ENCODE measurements around the gene ZNF814. TPM values are rescaled to one million over a fixed set of nuclear protein-coding genes. Genes with fewer than 3 reads are reported as not detected.
"Not testable (repeated sequence)": the region's sequence is repeated elsewhere in the genome, so short reads cannot be mapped to it uniquely, and the experiment has no call there.

The ZNF814 gene
- polyA plus RNA-seq (ENCODE audit: low read depth in 6 of 6): 10 to 100 TPM; 27.7 to 41.6 (median 34.5) TPM

- Mint-ChIP-seq H3K36me3 (peaks cover 11 to 17% of the 10 kb centered on the region in 2 donors), H3K9me3 (peaks cover 0 to 9% (median 0%) of the 10 kb centered on the region in 7 donors), H3K27me3 (no peaks in the 10 kb centered on the region), H3K4me3 (peak within 1 kb of the TSS; percentile 90 to 99 (median 96)), H3K27ac (peak within 1 kb of the TSS; percentile 79 to 97 (median 94)), H3K4me1 (peaks cover 21 to 53% (median 45%) of the 10 kb centered on the region in 3 donors)
- DNase-seq: peak; percentile 86
- ATAC-seq (ENCODE audit: low read depth in 2 of 2): peak; percentile 94
These were observed at the start of gene ZNF814 for GRCh38 chr19:57888560-57889231. TSS of gene ZNF814 (minus strand) at chr19:57889037. CDS start at chr19:57888802, 235 bp downstream.

DNA sequence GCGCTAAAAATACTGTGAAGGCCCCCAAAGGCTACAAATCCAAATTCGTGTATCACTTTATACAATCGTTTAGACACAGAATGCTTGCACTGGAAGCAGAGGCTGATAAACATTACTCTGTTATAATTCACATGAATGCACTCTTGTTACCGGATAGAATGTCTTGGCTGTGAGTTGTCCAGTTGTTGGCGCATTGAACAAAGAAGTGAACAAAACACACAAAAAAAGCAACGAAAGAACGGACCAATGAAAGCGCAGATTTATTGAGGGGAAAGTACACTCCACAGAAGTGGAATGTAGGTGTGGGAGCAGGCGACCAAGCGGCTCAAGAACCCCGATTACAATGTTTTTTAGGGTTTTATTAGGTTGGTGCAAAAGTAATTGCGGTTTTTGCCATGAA lies 46.9 kb upstream of the ZNF814 start:
- H3K4me3 Mint-ChIP-seq: peak overlapping the region in 6 of 8 donors; percentile 94 to 100 (median 100)
- peak overlapping the region in 2 of 6 donors; percentile 95 to 97 for H3K27ac Mint-ChIP-seq
- peaks cover 23 to 48% of the 10 kb centered on the region in 2 donors for H3K36me3 Mint-ChIP-seq
- H3K9me3 Mint-ChIP-seq: peaks cover 2 to 39% (median 12%) of the 10 kb centered on the region in 7 donors
- H3K27me3 Mint-ChIP-seq: no peaks in the 10 kb centered on the region
- ATAC-seq (ENCODE audit: low read depth in 2 of 2) (no peak), DNase-seq (no peak)
- peaks cover 19 to 32% (median 22%) of the 10 kb centered on the region in 3 donors for H3K4me1 Mint-ChIP-seq

DNA sequence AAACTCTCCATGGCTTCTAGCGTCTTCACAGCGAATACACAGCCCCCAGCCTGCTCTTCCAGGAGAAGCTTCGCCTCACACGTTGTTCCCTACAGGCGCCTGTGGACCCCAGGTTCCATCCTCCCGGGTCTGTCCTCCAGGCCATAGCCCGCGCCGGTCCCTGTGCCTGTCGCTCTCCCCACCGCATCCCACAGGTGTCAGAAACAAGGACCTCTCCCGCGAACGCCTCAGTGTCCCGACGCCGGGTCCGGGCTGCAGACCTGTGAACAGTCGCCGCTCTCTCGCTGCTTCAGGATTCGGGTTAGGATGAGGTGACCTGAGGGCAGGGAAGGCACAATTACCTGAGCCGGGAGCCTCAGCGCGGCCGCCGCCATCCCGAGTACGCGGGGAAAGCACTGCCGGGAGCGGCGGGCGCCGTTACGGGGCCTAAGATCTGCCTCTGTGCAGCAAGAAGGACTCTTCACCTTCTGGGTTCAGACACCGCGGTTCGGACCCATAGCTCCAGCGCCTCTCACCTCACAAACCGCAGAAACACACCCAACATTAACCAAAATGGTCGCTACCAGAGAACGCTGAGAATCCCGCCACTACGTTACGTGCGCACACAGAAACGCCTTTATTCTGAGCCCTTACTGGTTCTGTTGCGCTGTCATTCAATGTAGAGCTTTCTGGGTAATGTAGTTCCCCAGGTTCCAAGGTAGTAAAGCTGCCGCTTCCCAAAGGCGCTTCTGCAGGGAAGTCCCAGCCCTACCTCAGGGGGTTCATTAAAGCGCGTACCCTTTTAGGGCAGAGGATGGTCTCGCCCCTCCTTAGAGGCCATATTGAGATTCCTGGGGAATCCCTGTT lies 46.2 kb upstream of the ZNF814 start, which contains the start of gene ZNF418:
Gene ZNF418, minus strand, starts transcription at position 583 of the 846 bp plus-strand sequence. CDS start 1,580 bp downstream, outside the sequence.
- ATAC-seq (ENCODE audit: low read depth in 2 of 2): peak; percentile 99
- H3K4me1 Mint-ChIP-seq: peaks cover 19 to 32% (median 22%) of the 10 kb centered on the region in 3 donors
- H3K4me3 Mint-ChIP-seq: peak within 1 kb of the TSS; percentile 94 to 100 (median 100)
- DNase-seq: peak; percentile 74
- no peaks in the 10 kb centered on the region for H3K27me3 Mint-ChIP-seq
- peak within 1 kb of the TSS; percentile 95 to 99 (median 98) for H3K27ac Mint-ChIP-seq
- peaks cover 27 to 47% of the 10 kb centered on the region in 2 donors for H3K36me3 Mint-ChIP-seq
- peaks cover 2 to 36% (median 12%) of the 10 kb centered on the region in 7 donors for H3K9me3 Mint-ChIP-seq

- H3K27me3 Mint-ChIP-seq: no peaks in the 10 kb centered on the region
- H3K4me1 Mint-ChIP-seq: peaks cover under 1 to 3% (median under 1%) of the 10 kb centered on the region in 3 donors
- ATAC-seq (ENCODE audit: low read depth in 2 of 2) (no peak), DNase-seq (no peak)
- H3K27ac Mint-ChIP-seq: peak overlapping the region in 1 of 6 donors; percentile 30
- peaks cover 4 to 45% (median 39%) of the 10 kb centered on the region in 7 donors for H3K9me3 Mint-ChIP-seq
- H3K36me3 Mint-ChIP-seq: peaks cover 35 to 44% of the 10 kb centered on the region in 2 donors
- H3K4me3 Mint-ChIP-seq: no peak overlapping the region
These were observed 38.8 kb upstream of the ZNF814 start for GRCh38 chr19:57927587-57927986.

DNA sequence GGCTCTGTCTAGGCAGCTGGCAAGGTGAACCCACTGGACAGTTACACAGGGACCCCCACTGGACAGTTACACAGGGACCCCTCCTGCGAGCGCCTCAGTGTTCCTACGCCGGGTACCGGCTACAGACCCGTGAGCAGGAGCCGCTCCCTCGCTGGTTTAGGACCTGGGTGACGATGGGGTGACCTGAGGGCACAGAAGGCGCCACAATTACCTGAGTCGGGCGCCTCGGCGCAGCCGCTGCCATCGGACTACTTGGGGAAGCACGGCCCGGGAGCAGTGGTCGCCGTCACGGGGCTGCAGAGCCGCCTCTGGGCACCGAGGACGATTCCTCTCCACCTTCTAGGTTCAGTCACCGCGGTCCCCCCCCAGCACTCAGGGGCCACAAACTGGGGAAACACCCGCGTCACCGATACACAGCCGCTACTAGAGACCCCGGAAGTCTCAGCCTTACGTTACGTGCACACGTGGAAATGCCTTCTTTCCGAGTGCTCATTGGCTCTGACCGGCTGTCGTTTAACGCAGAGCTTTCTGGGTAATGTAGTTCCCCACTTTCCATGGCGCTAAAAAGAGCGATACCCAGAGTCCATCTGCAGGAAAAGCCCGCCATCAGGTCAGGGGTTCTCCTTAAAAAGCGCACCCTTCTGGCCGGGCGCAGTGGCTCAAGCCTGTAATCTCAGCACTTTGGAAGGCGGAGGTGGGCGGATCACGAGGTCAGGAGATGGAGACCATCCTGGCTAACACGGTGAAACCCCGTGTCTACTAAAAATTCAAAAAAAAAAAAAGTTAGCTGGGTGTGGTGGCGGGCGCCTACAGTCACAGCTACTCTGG lies 27.5 kb upstream of the ZNF814 start, which contains the start of gene ZNF417:
Gene ZNF417, minus strand, starts transcription at position 425 of the 828 bp plus-strand sequence. Its CDS starts 181 bp downstream, at position 244.
- H3K36me3 Mint-ChIP-seq: peaks cover 4 to 30% of the 10 kb centered on the region in 2 donors
- not testable (repeated sequence) for H3K9me3 Mint-ChIP-seq
- peak; percentile 96 to 97 for ATAC-seq (ENCODE audit: low read depth in 2 of 2)

GRCh38 chr19:57914531-57914930 lies 25.7 kb upstream of the ZNF814 start:
- no peak for DNase-seq
- Mint-ChIP-seq H3K4me3 (peak overlapping the region in 7 of 8 donors; percentile 72 to 99 (median 96)), H3K4me1 (peaks cover 35 to 49% (median 48%) of the 10 kb centered on the region in 3 donors), H3K36me3 (peaks cover 10 to 30% of the 10 kb centered on the region in 2 donors), H3K9me3 (peaks cover 0 to 5% (median 0%) of the 10 kb centered on the region in 7 donors), H3K27me3 (no peaks in the 10 kb centered on the region), H3K27ac (peak overlapping the region in 4 of 6 donors; percentile 35 to 98 (median 96))
- ATAC-seq (ENCODE audit: low read depth in 2 of 2): no peak

More for the DNA sequence above, 27.5 kb upstream of the ZNF814 start, which contains the start of gene ZNF417:
- Mint-ChIP-seq H3K27ac (peak within 1 kb of the TSS; percentile 95 to 99 (median 98)), H3K4me3 (peak within 1 kb of the TSS; percentile 93 to 100 (median 97)), H3K4me1 (peaks cover 35 to 46% (median 44%) of the 10 kb centered on the region in 3 donors)
- H3K27me3 Mint-ChIP-seq: not testable (repeated sequence)
- DNase-seq: peak; percentile 87

DNA sequence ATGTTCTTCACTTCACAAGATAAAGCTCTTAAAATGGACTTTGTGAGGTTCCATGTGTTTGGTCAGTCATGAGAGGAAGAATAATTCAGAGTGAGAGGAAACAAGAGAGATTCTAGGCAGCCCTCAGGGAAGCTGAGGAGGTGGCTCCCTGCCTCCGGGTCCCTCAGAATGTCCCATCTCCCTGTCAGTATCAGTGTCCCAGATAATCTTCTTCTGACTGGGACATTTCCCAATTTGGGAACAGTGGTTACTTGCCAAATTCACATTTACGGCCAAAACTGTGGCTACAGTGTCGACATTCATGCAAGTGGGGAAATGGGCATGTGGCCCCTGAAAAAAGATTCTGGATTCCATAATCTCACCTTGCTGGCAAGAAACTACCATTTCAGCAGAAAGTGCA lies 18.6 kb upstream of the ZNF814 start:
- DNase-seq (no peak), ATAC-seq (ENCODE audit: low read depth in 2 of 2) (no peak)

DNA sequence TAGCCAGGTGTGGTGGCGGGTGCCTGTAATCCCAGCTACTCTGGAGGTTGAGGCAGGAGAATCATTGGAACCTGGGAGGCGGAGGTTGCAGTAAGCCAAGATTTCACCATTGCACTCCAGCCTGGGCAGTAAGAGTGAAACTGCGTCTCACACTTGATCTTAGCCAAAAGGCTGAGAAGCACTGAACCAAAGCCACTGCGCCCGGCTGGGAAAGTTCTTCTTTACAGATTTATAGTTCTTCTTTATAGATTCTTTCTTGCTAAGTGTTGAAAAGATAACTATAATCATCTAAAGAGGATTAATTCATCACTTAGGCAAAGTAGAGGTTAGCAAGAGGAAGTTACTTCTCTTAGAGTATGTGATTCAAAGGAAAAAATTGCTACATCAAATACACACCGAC lies 16.4 kb upstream of the ZNF814 start:
- peak overlapping the region in 1 of 8 donors; percentile 35 for H3K4me3 Mint-ChIP-seq
- peaks cover 4 to 23% (median 7%) of the 10 kb centered on the region in 3 donors for H3K4me1 Mint-ChIP-seq
- H3K27me3 Mint-ChIP-seq: no peaks in the 10 kb centered on the region
- H3K27ac Mint-ChIP-seq: peak overlapping the region in 3 of 6 donors; percentile 13 to 68 (median 14)
- ATAC-seq (ENCODE audit: low read depth in 2 of 2) (peak; percentile 28), DNase-seq (no peak)
- no peaks in the 10 kb centered on the region for H3K9me3 Mint-ChIP-seq
- peaks cover 0 to 7% of the 10 kb centered on the region in 2 donors for H3K36me3 Mint-ChIP-seq

More for the DNA sequence above, 18.6 kb upstream of the ZNF814 start:
- Mint-ChIP-seq H3K4me3 (no peak overlapping the region), H3K27me3 (no peaks in the 10 kb centered on the region), H3K4me1 (peaks cover 9 to 32% (median 17%) of the 10 kb centered on the region in 3 donors), H3K27ac (peak overlapping the region in 1 of 6 donors; percentile 86), H3K9me3 (no peaks in the 10 kb centered on the region), H3K36me3 (peaks cover 10 to 20% of the 10 kb centered on the region in 2 donors)

GRCh38 chr19:57903618-57904184 lies 14.9 kb upstream of the ZNF814 start:
- no peak overlapping the region for H3K4me3 Mint-ChIP-seq
- no peak overlapping the region for H3K27ac Mint-ChIP-seq
- H3K36me3 Mint-ChIP-seq: peaks cover 0 to 7% of the 10 kb centered on the region in 2 donors
- peaks cover 4 to 23% (median 7%) of the 10 kb centered on the region in 3 donors for H3K4me1 Mint-ChIP-seq
- H3K9me3 Mint-ChIP-seq: no peaks in the 10 kb centered on the region
- H3K27me3 Mint-ChIP-seq: no peaks in the 10 kb centered on the region
- no peak for ATAC-seq (ENCODE audit: low read depth in 2 of 2)
- no peak for DNase-seq

GRCh38 chr19:57900311-57900710 lies 11.5 kb upstream of the ZNF814 start:
- Mint-ChIP-seq H3K4me1 (peaks cover 4 to 13% (median 7%) of the 10 kb centered on the region in 3 donors), H3K4me3 (no peak overlapping the region), H3K27me3 (no peaks in the 10 kb centered on the region), H3K27ac (no peak overlapping the region), H3K9me3 (no peaks in the 10 kb centered on the region), H3K36me3 (no peaks in the 10 kb centered on the region)
- ATAC-seq (ENCODE audit: low read depth in 2 of 2) (no peak), DNase-seq (no peak)

DNA sequence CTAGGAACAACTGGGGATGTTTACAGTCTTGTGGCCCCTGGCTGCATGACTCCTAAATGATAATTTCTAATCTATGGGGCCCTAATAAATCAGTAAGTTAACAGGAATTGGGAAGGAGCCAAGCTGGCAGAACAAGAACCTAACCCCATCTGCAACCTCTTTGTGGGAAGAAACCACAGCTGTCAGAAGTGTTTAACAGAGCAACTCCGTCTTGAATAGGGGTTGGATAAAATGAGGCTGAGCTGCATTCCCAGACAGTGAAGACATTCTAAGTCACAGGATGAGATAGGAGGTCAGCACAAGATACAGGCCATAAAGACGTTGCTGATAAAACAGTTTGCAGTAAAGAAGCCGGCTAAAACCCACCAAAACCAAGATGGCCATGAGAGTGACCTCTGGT lies 1.9 kb upstream of the ZNF814 start:
- not testable (repeated sequence) for H3K27ac Mint-ChIP-seq; ATAC-seq (ENCODE audit: low read depth in 2 of 2); H3K27me3 Mint-ChIP-seq; H3K9me3 Mint-ChIP-seq; DNase-seq
- peaks cover 21 to 36% (median 31%) of the 10 kb centered on the region in 3 donors for H3K4me1 Mint-ChIP-seq
- peak overlapping the region in 1 of 8 donors; percentile 59 for H3K4me3 Mint-ChIP-seq
- H3K36me3 Mint-ChIP-seq: peaks cover 11 to 17% of the 10 kb centered on the region in 2 donors

DNA sequence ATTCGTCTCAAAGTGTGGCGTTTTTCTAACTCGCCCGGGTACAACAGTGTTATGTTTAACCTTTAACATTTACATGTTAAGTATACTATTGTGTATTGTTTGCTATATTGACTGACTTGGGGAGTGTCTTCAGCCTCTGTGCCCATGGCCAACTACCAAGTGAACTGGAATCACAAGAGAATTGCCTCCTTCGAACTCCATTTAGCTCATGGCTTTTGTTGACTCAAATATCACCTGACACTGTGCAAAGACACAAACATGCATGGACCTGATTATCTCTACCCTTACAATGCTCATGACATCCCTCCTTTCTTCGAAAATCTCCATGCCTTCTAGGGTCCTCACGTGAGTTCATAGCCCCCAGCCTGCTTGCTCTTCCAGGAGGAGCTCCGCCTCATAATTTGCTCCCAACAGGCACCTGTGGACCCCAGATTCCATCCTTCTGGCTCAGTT lies 704 bp downstream of the ZNF814 start:
- no peak for DNase-seq
- no peak for ATAC-seq (ENCODE audit: low read depth in 2 of 2)
- H3K36me3 Mint-ChIP-seq: peaks cover 11 to 17% of the 10 kb centered on the region in 2 donors
- peaks cover 21 to 56% (median 45%) of the 10 kb centered on the region in 3 donors for H3K4me1 Mint-ChIP-seq
- no peaks in the 10 kb centered on the region for H3K27me3 Mint-ChIP-seq
- peak overlapping the region; percentile 79 to 97 (median 94) for H3K27ac Mint-ChIP-seq
- H3K4me3 Mint-ChIP-seq: peak overlapping the region; percentile 90 to 99 (median 96)
- H3K9me3 Mint-ChIP-seq: peaks cover 0 to 9% (median 0%) of the 10 kb centered on the region in 7 donors
